B cell (primary cell): ENCODE results near the gene MTUS2. TPM values are rescaled to one million over a fixed set of nuclear protein-coding genes. Genes with fewer than 3 reads are reported as not detected.

Source experiments
- ATAC-seq: fragments of 200-7000 bp; cut with Tn5 transposase; one replicate; pipeline ENCODE4 v1.10.0; 2021; ENCODE audit warnings: low read depth, mild to moderate bottlenecking, moderate number of reproducible peaks, moderate library complexity
- CTCF ChIA-PET: fragments of 350-600 bp; sonication (Branson Sonifier 250); formaldehyde crosslinking; loops from one replicate; lab custom pipeline; 2021; ENCODE audit warnings: antibody characterized with exemption, inconsistent platforms; lab: Charles Lee
- POLR2A ChIA-PET: fragments of 350-600 bp; sonication (Branson Sonifier 250); formaldehyde crosslinking; loops from one replicate; lab custom pipeline; 2021; ENCODE audit warnings: antibody characterized with exemption; lab: Charles Lee
- DNase-seq: peaks from one replicate; pipeline ENCODE4 v3.0.0; 2013
- H2AFZ ChIP-seq: 2 replicates; pipeline ENCODE4 v1.6.1; 2012; ENCODE audit warnings: mild to moderate bottlenecking, low read depth, low read length; ENCODE audit not compliant: insufficient read depth, poor library complexity, severe bottlenecking
- H3K27ac ChIP-seq, 2 donors: 1 replicate in 1 of 2; 2 replicates in 1 of 2; pipeline ENCODE4 v1.5.1; 2012 to 2013; ENCODE audit warnings: low read length in 2 of 2, mild to moderate bottlenecking in 2 of 2, moderate library complexity in 1 of 2
- H3K27me3 ChIP-seq, 4 experiments: fragments of 200-600 bp in 1 of 4; sonication (generic) in 1 of 4; replicated peaks in 1 of 4; 1 replicate in 2 of 4; 2 replicates in 2 of 4; pipeline versions ENCODE4 v1.6.1 to v1.7.0; 2013 to 2016; ENCODE audit warnings: low read length in 3 of 4, mild to moderate bottlenecking in 2 of 4, mixed read lengths in 1 of 4, moderate library complexity in 1 of 4; ENCODE audit not compliant: insufficient read depth in 4 of 4, control insufficient read depth in 3 of 4; ENCODE audit errors: control extremely low read depth in 1 of 4
- H3K36me3 ChIP-seq, 2 experiments: replicated peaks in 1 of 2; 1 replicate in 1 of 2; 2 replicates in 1 of 2; pipeline versions ENCODE4 v1.6.1 to v1.7.1; 2013; ENCODE audit warnings: low read length in 1 of 2; ENCODE audit not compliant: insufficient read depth in 2 of 2, control insufficient read depth in 1 of 2; ENCODE audit errors: control extremely low read depth in 1 of 2, extremely low read depth in 1 of 2
- H3K4me1 ChIP-seq, 2 donors: fragments of 200-600 bp in 1 of 2; sonication (generic) in 1 of 2; 1 replicate in 1 of 2; 2 replicates in 1 of 2; pipeline versions ENCODE4 v1.5.1 to v1.6.1; 2013 to 2017; ENCODE audit warnings: low read length in 2 of 2; ENCODE audit not compliant: control insufficient read depth in 2 of 2, insufficient read depth in 2 of 2
- H3K4me2 ChIP-seq: replicated peaks from 2 replicates; pipeline ENCODE3; 2012; ENCODE audit warnings: mild to moderate bottlenecking, low read depth, low read length; ENCODE audit not compliant: poor library complexity, severe bottlenecking
- H3K4me3 ChIP-seq, 5 experiments: fragments of 200-600 bp in 1 of 5; sonication (generic) in 1 of 5; 1 replicate in 3 of 5; 2 replicates in 2 of 5; pipeline versions ENCODE4 v1.5.1 to v1.7.0; 2011 to 2016; ENCODE audit warnings: low read length in 4 of 5, mild to moderate bottlenecking in 4 of 5, low read depth in 2 of 5, control low read depth in 1 of 5, moderate library complexity in 1 of 5; ENCODE audit not compliant: insufficient read depth in 1 of 5; ENCODE audit errors: control extremely low read depth in 1 of 5, extremely low read depth in 1 of 5
- H3K79me2 ChIP-seq: fragments of 200-600 bp; sonication (generic); one replicate; pipeline ENCODE4 v1.6.0; 2016; ENCODE audit warnings: low read length; ENCODE audit not compliant: control insufficient read depth, insufficient read depth
- H3K9ac ChIP-seq: fragments of 200-600 bp; sonication (generic); 2 replicates; pipeline ENCODE4 v1.6.1; 2017; ENCODE audit warnings: mild to moderate bottlenecking, low read length, moderate library complexity
- H3K9me3 ChIP-seq, 3 donors: one replicate each; pipeline versions ENCODE4 v1.6.1 to v1.7.1; 2013; ENCODE audit warnings: low read length in 2 of 3; ENCODE audit not compliant: control insufficient read depth in 2 of 3, insufficient read depth in 1 of 3; ENCODE audit errors: control extremely low read depth in 1 of 3
- H4K20me1 ChIP-seq: 2 replicates; pipeline ENCODE4 v1.6.0; 2012; ENCODE audit warnings: mild to moderate bottlenecking, low read length; ENCODE audit not compliant: insufficient read depth, control insufficient read depth, poor library complexity, severe bottlenecking
- H3K27ac Mint-ChIP-seq: one replicate; pipeline ENCODE4 v1.8.0; 2021; ENCODE audit warnings: mixed read lengths
- H3K27me3 Mint-ChIP-seq: one replicate; pipeline ENCODE4 v1.8.0; 2021; ENCODE audit warnings: mixed read lengths
- H3K4me1 Mint-ChIP-seq: one replicate; pipeline ENCODE4 v1.8.0; 2021; ENCODE audit warnings: mixed read lengths
- H3K4me3 Mint-ChIP-seq: one replicate; pipeline ENCODE4 v1.8.0; 2021; ENCODE audit warnings: mixed read lengths
- H3K9me3 Mint-ChIP-seq: one replicate; pipeline ENCODE4 v1.8.0; 2022; ENCODE audit warnings: mixed read lengths; ENCODE audit not compliant: insufficient read depth
- EZH2 ChIP-seq: IDR thresholded peaks from 2 replicates; pipeline ENCODE4 v1.6.1; 2012; ENCODE audit warnings: borderline replicate concordance, low read depth, mild to moderate bottlenecking, moderate library complexity, low read length; ENCODE audit not compliant: insufficient read depth, poor library complexity, severe bottlenecking
- WGBS: methylation state at CpG from one replicate; pipeline ENCODE4 v1.1.5; 2013; ENCODE audit warnings: missing lambda C conversion rate; ENCODE audit not compliant: insufficient coverage; 5-methylcytosine and 5-hydroxymethylcytosine counted together
- intact Hi-C: fragments of 100-400 bp; cut with micrococcal nuclease; formaldehyde crosslinking; loops from one replicate; pipeline ENCODE4 v1.10.0; 2022
- polyA plus RNA-seq: library from polyadenylated mRNA; depleted of rRNA; stranded (reverse); fragments of >200 nt; gene quantifications from 2 replicates; pipeline ENCODE4 v1.2.3, GENCODE V29; 2012
- total RNA-seq, 2 donors: library from RNA; stranded (reverse); fragments of 120-200 nt in 1 of 2; gene quantifications; 1 replicate in 1 of 2; 2 replicates in 1 of 2; pipeline versions ENCODE4 v1.2.3 to v1.2.4, GENCODE V29; 2013 to 2022
- TF ChIP-seq, protein P1 (sequence below): fragments of 200-600 bp; IDR thresholded peaks from one replicate; pipeline ENCODE4 v1.8.0; 2022; ENCODE audit warnings: antibody characterized with exemption, mild to moderate bottlenecking

Gene MTUS2
- total and polyA plus RNA-seq, 2 donors (not counting 1 experiment from before 2014, with no cell fraction given), result 0.12 TPM; not detected in 1

DNA sequence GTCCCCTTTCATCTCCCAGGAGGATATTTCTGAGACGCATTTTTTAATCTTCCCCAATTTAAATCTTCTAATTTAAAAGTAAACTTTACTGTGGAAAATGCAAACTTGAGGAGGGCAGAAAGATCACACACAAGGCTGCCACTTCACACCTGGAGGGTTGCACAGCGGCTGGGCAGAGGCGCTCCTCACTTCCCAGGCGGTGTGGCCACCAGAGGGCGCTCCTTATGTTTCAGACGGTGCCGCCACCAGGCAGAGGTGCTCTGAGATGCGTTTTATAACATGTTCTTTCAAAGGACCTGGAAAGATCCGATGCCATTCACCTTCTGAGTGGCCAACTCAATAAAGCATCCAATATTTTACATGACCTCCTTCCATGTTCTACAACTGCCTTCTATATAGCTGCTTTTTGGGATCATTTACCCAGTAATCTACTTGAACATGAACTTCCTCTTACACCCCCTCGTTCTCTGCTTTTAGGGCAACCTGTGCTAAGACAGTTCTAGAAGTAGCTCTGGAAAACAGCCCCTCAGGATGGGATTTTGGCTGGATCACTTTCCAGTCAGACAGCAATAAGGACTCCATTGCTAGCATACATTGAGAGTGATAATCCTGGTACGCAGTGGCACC is 14.8 kb upstream of the MTUS2 start:
- H2AFZ ChIP-seq, result no peak overlapping the region
- no peak overlapping the region for H3K27ac Mint-ChIP-seq
- ChIA-PET POLR2A (no interaction called here), CTCF (interaction anchor here (0.6 to 1.5 kb wide), 2 partner anchors 10 to 134 kb away, joined by 3 read pairs; no protein-coding TSS in a partner anchor)
- peaks cover 34% of the 10 kb centered on the region for H3K27me3 Mint-ChIP-seq
- peaks cover 0 to 18% (median 10%) of the 10 kb centered on the region in 3 donors for H3K9me3 ChIP-seq
- no peaks in the 10 kb centered on the region for H3K79me2 ChIP-seq
- peaks cover 0 to 12% (median 5%) of the 10 kb centered on the region in 4 experiments for H3K27me3 ChIP-seq
- H3K9me3 Mint-ChIP-seq, result peaks cover 5% of the 10 kb centered on the region
- TF ChIP-seq, protein P1, sequence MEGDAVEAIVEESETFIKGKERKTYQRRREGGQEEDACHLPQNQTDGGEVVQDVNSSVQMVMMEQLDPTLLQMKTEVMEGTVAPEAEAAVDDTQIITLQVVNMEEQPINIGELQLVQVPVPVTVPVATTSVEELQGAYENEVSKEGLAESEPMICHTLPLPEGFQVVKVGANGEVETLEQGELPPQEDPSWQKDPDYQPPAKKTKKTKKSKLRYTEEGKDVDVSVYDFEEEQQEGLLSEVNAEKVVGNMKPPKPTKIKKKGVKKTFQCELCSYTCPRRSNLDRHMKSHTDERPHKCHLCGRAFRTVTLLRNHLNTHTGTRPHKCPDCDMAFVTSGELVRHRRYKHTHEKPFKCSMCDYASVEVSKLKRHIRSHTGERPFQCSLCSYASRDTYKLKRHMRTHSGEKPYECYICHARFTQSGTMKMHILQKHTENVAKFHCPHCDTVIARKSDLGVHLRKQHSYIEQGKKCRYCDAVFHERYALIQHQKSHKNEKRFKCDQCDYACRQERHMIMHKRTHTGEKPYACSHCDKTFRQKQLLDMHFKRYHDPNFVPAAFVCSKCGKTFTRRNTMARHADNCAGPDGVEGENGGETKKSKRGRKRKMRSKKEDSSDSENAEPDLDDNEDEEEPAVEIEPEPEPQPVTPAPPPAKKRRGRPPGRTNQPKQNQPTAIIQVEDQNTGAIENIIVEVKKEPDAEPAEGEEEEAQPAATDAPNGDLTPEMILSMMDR, result peak; percentile 19
- TF ChIP-seq EZH2, result no peak
- no peak overlapping the region for H3K27ac ChIP-seq
- no peaks in the 10 kb centered on the region for H3K36me3 ChIP-seq
- H4K20me1 ChIP-seq, result no peaks in the 10 kb centered on the region
- H3K4me1 Mint-ChIP-seq, result no peaks in the 10 kb centered on the region
- no peak overlapping the region for H3K4me3 ChIP-seq
- ATAC-seq (no peak), DNase-seq (peak; percentile 6)
- no peaks in the 10 kb centered on the region for H3K4me1 ChIP-seq
- no peak overlapping the region for H3K4me3 Mint-ChIP-seq
- H3K9ac ChIP-seq, result no peak overlapping the region
- 65% methylated on average over 10 of the region's 11 CpGs for WGBS
- intact Hi-C loops, result no loop called here
- H3K4me2 ChIP-seq, result no peak overlapping the region

GRCh38 chr13:28817204-28817603 is 2.9 kb upstream of the MTUS2 start:
- POLR2A ChIA-PET, result no interaction called here

More at GRCh38 chr13:28817204-28817603, 2.9 kb upstream of the MTUS2 start:
- Mint-ChIP-seq H3K27me3 (peaks cover 50% of the 10 kb centered on the region), H3K9me3 (peaks cover 2% of the 10 kb centered on the region), H3K4me1 (peaks cover 7% of the 10 kb centered on the region), H3K27ac (no peak overlapping the region), H3K4me3 (peak overlapping the region; percentile 1)
- no peak overlapping the region for H3K27ac ChIP-seq
- ATAC-seq (no peak), DNase-seq (no peak)
- H3K4me3 ChIP-seq, result no peak overlapping the region
- peaks cover 11 to 12% of the 10 kb centered on the region in 2 donors for H3K4me1 ChIP-seq
- peaks cover 0 to 14% (median 3%) of the 10 kb centered on the region in 3 donors for H3K9me3 ChIP-seq
- peaks cover 0 to 41% (median 25%) of the 10 kb centered on the region in 4 experiments for H3K27me3 ChIP-seq
- intact Hi-C loops, result no loop called here
- H3K9ac ChIP-seq, result no peak overlapping the region
- 100% methylated on average over 2 of the region's 2 CpGs for WGBS
- no peaks in the 10 kb centered on the region for H3K36me3 ChIP-seq
- H3K4me2 ChIP-seq, result no peak overlapping the region
- no peaks in the 10 kb centered on the region for H3K79me2 ChIP-seq
- TF ChIP-seq, protein P1, result no peak
- TF ChIP-seq EZH2, result no peak
- H4K20me1 ChIP-seq, result no peaks in the 10 kb centered on the region
- CTCF ChIA-PET, result no interaction called here
- H2AFZ ChIP-seq, result no peak overlapping the region
